ENCODE data around the gene RPUSD1.
"Not testable (repeated sequence)": the region's sequence is repeated elsewhere in the genome, so short reads cannot be mapped to it uniquely, and the experiment has no call there.

DNA sequence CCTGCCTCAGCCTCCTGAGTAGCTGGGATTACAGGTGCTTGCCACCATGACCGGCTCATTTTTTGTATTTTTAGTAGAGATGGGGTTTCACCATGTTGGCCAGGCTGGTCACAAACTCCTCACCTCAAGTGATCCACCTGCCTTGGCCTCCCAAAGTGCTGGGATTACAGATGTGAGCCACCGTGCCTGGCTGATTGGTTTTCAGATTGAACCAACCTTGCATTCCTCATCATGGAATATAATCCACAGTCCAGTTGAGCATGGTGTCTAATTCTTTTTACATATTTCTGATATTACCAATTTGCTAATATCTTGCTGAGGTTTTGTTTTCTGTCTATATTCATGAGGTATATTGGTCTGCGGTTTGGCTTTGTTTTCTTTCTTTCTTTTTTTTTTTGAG, 48.6 kb upstream of the RPUSD1 start:
- not testable (repeated sequence) for TF ChIP-seq CTCF, POLR2A (IDR thresholded peaks at IDR 0.05)
